Measurements from ENCODE around the gene PLCB3. TPM values are rescaled to one million over a fixed set of nuclear protein-coding genes. Genes with fewer than 3 reads are reported as not detected.
"Not testable (repeated sequence)": the region's sequence is repeated elsewhere in the genome, so short reads cannot be mapped to it uniquely, and the experiment has no call there.

The PLCB3 gene
- total RNA-seq, 4 donors from 2014 or later = 33.3 to 46.9 (median 36.3) TPM

- WGBS = 74% methylated on average over 10 of the region's 10 CpGs
- H3K4me1 ChIP-seq = peaks cover 49% of the 10 kb centered on the region
- no peak for DNase-seq (ENCODE audit: low spot score in 2 of 2)
Measured at GRCh38 chr11:64312947-64313346, 61.6 kb downstream of the PLCB3 start.

GRCh38 chr11:64313491-64314145 is 62.3 kb downstream of the PLCB3 start:
- TF ChIP-seq CTCF (IDR thresholded peaks at IDR 0.05) = no peak
- TF ChIP-seq EP300 (IDR thresholded peaks at IDR 0.05) = no peak
- TF ChIP-seq POLR2A (IDR thresholded peaks at IDR 0.05) = no peak
- no peak for TF ChIP-seq POLR2AphosphoS5 (IDR thresholded peaks at IDR 0.05)
- Histone ChIP-seq H3K4me3 (no peak overlapping the region), H3K27ac (peak overlapping the region; percentile 50), H3K9me3 (no peaks in the 10 kb centered on the region), H3K4me1 (peaks cover 52% of the 10 kb centered on the region), H3K36me3 (peaks cover 22% of the 10 kb centered on the region), H3K27me3 (no peaks in the 10 kb centered on the region)
- peak in 1 of 2 donors; percentile 85 for DNase-seq (ENCODE audit: low spot score in 2 of 2)
- 21% methylated on average over 10 of the region's 18 CpGs for WGBS

More at GRCh38 chr11:64312947-64313346, 61.6 kb downstream of the PLCB3 start:
- Histone ChIP-seq H3K27ac (peak overlapping the region; percentile 50), H3K27me3 (no peaks in the 10 kb centered on the region), H3K36me3 (peaks cover 22% of the 10 kb centered on the region), H3K9me3 (no peaks in the 10 kb centered on the region), H3K4me3 (no peak overlapping the region)
- TF ChIP-seq POLR2AphosphoS5 (IDR thresholded peaks at IDR 0.05) (no peak), EP300 (IDR thresholded peaks at IDR 0.05) (no peak), CTCF (IDR thresholded peaks at IDR 0.05) (no peak), POLR2A (IDR thresholded peaks at IDR 0.05) (no peak)

GRCh38 chr11:64314146-64314804 is 62.9 kb downstream of the PLCB3 start:
- Histone ChIP-seq H3K4me1 (peaks cover 58% of the 10 kb centered on the region), H3K27ac (peak overlapping the region; percentile 50), H3K4me3 (no peak overlapping the region), H3K27me3 (no peaks in the 10 kb centered on the region), H3K9me3 (no peaks in the 10 kb centered on the region), H3K36me3 (peaks cover 22% of the 10 kb centered on the region)
- no peak for TF ChIP-seq POLR2A (IDR thresholded peaks at IDR 0.05)
- TF ChIP-seq EP300 (IDR thresholded peaks at IDR 0.05) = no peak
- TF ChIP-seq CTCF (IDR thresholded peaks at IDR 0.05) = no peak
- TF ChIP-seq POLR2AphosphoS5 (IDR thresholded peaks at IDR 0.05) = no peak
- DNase-seq (ENCODE audit: low spot score in 2 of 2) = no peak
- 80% methylated on average over 14 of the region's 19 CpGs for whole genome bisulfite sequencing

GRCh38 chr11:64314805-64315561 is 63.7 kb downstream of the PLCB3 start:
- Histone ChIP-seq H3K27ac (no peak overlapping the region), H3K27me3 (no peaks in the 10 kb centered on the region), H3K4me3 (no peak overlapping the region), H3K9me3 (no peaks in the 10 kb centered on the region), H3K36me3 (peaks cover 22% of the 10 kb centered on the region), H3K4me1 (peaks cover 64% of the 10 kb centered on the region)
- 89% methylated on average over 19 of the region's 24 CpGs for WGBS
- DNase-seq (ENCODE audit: low spot score in 2 of 2) = no peak
- no peak for TF ChIP-seq CTCF (IDR thresholded peaks at IDR 0.05)
- TF ChIP-seq POLR2AphosphoS5 (IDR thresholded peaks at IDR 0.05) = no peak
- no peak for TF ChIP-seq EP300 (IDR thresholded peaks at IDR 0.05)
- TF ChIP-seq POLR2A (IDR thresholded peaks at IDR 0.05) = no peak

- Histone ChIP-seq H3K4me1 (peaks cover 63% of the 10 kb centered on the region), H3K36me3 (peaks cover 29% of the 10 kb centered on the region)
- H3K27me3 ChIP-seq; H3K4me3 ChIP-seq; DNase-seq (ENCODE audit: low spot score in 2 of 2); H3K9me3 ChIP-seq; H3K27ac ChIP-seq: not testable (repeated sequence)
- 83% methylated on average over 20 of the region's 25 CpGs for WGBS
Measured at GRCh38 chr11:64315667-64316526, 64.6 kb downstream of the PLCB3 start.

Measured in suprapubic skin (tissue), 4 donors.